Left colon (tissue), 2 donors: ENCODE results near the gene VWF. TPM values are rescaled to one million over a fixed set of nuclear protein-coding genes. Genes with fewer than 3 reads are reported as not detected.

ENCODE experiments used
- ATAC-seq: fragments of 200-7000 bp; cut with Tn5 transposase; one replicate; pipeline ENCODE4 v1.9.1; 2020; ENCODE audit warnings: mild to moderate bottlenecking, moderate library complexity
- DNase-seq, 2 donors: peaks; one replicate each; pipeline ENCODE4 v3.0.0-alpha.2; 2020
- intact Hi-C, 2 donors: fragments of 100-400 bp; cut with DNase I in 1 of 2; cut with micrococcal nuclease in 1 of 2; formaldehyde crosslinking; loops; one replicate each; pipeline versions ENCODE4 v1.11.2 to v1.14.0; 2022; cut with DNase I, micrococcal nuclease
- total RNA-seq, 2 donors: library from RNA; stranded (reverse); fragmentation: NEBNext Ultra II Directional; extraction: Animal tissue kit (Norgen Biotek cat#: 25700); gene quantifications; one replicate each; pipeline ENCODE4 v1.2.1, GENCODE V29; 2021
- donor health status: DM: no; HTN: no; CAD: no.
- donor health status: DM: yes; HTN: yes; CAD: no.

The VWF gene
- total RNA-seq, 2 donors from 2014 or later = 42.8 to 48.5 TPM

DNA sequence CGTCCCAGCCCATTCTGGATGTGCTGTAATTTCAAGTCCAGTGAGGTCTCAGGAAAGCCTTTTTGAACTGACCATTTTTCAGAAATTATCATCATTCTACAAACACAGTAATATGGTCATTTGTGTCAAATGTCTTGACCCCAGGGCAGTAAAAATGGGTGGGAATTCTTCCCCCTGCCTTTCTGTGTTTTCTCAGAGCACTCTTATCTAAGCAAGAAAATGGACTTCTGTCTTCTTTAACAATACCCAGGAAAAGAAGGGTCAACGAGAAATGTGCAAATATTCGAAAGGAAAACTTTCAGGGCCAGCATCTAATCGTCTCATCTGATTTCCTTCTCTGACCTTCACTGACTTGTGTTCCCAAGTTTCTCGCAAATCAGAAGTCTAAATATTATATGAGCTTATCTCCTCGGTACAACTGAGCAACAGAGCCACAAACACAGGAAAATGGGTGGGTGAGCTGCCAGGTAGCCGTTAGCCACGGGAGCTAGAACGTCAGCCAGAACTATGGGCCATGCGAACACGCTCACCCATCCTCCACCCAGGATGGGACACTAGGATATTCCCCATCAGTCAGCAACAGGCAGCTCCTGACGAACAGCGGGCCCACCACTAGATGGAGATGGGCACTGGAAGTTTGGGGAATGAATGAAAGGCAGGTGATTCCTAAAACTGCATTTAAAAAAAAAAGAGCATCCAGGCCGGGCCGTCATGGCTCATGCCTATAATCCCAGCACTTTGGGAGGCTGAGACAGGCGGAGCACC lies 57.1 kb downstream of the VWF start:
- ATAC-seq = peak; percentile 41
- intact Hi-C loops = loop anchor here (10.0 kb wide), 2 partner anchors 117 to 217 kb away; no protein-coding TSS in a partner anchor
- DNase-seq = peak in 1 of 2 donors; percentile 39

DNA sequence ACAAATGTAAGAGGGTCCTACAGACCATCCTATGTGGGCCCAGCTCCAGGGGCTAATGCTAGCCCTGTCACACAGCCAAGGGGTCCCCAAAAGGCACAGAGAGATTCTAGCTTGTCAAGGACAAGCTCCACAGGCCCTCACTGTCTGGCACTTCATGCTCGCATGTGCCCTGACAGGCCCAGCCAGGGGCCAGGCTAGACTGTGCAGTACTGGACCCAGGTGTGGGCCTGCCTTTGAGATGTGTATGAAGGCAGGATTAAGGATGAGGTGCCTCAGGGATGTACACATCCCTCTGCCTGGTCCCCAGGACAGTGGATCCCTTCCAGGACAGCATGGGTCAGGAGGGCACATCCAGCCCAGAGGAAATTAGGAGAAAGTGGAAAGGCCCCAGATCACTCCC lies 57.8 kb downstream of the VWF start:
- no peak for ATAC-seq
- no peak for DNase-seq
- intact Hi-C loops = loop anchor here (10.0 kb wide), 2 partner anchors 118 to 218 kb away; no protein-coding TSS in a partner anchor

DNA sequence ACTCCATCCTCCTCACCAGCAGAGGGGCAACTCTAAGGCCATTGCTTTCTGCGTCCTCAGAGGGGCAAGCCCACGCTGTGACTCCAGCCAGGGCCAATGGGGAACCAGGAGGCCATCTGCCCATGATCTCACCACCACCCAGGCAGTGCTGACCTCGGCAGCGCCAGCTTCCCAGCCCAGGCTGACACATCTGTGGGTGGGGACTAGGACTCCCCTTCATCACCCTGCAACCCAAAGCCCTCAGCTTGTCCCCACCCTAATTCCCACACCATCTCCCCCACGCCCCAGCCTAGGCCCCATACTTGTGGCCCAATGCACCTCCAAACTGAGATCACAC lies 58.6 kb downstream of the VWF start:
- intact Hi-C loops = loop anchor here (10.0 kb wide), 2 partner anchors 119 to 219 kb away; no protein-coding TSS in a partner anchor
- ATAC-seq (no peak), DNase-seq (no peak)

DNA sequence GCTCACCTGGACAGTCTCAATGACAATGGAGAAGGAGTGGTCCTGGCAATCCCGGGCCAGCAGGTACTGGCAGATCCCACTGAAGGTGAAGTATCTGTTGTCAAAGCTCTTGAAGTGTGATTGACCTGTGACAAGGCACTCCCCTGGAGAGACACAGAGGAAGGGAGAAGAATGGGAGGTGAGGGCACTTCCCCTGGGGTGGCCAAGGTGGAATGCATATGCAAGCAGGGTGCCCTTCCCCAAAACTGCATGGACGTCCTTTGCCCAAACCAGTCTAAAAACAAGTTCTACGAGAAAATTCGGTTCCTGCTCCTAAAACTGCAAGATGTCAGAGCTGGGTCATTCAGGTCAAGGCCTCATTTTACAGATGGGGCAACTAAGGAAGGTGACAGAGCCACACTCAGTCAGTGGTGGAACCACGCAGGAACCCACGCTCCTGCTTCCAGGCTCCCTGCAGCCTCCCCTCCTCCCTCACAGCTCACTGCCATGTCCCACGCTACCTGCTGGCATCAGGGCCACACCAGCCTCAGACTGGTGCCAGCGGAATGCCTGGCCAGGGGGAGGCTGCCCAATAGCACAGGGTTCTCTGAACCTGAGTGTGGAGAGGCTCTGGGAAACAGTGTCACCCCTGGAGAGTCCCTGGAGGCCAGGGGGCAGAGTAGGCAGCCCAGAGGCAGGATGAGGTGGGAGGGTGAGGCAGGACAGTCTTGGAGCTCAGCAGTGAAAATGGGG lies 59.2 kb downstream of the VWF start:
- intact Hi-C loops = loop anchor here (10.0 kb wide), 2 partner anchors 120 to 220 kb away; no protein-coding TSS in a partner anchor
- ATAC-seq = no peak
- DNase-seq = no peak

DNA sequence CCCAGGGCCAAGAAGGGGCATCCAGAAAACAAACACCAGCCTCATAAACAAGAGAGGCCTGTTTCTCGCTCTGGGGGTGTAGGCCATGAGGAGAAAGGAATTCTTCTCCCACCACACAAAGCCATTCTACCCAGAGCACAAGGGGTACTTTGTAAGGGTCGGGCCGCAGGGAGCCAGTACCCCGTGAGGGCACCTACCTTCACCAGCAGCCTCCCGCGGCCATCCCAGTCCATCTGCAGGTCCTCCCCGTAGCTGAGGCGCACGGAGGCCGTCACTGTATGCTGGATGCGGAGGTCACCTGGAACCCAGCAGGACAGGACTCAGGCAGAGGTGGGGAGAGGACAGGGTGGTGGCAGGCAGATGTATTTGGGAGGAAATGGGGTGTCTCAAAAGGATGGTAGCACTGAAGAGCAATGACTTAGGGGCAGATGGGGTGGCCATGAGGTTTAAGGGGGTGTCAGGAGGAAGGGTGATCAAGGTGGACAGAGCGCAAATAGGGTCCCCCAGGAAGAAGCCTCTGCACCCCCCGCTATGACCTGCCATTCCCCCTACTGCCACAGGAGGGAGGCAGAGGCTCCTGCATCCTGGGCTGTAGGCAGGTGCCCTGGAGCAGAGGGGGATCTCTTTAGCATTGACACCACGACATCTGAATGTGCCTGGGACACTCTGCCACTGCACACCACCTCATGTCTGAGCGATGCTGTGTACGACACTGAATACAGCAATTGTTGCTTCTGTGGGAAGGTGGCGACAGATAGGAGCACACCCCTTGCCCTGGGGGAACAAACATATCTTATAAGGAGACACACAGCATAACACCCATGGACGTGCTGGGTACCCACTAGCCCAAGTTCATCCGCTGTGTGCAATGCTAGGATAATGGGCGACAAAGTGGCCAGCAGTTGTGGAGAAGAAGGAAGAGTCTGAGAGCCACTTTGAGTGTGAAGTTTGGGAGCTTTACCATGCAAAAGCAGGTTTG lies 61.4 kb downstream of the VWF start:
- DNase-seq (peak; percentile 35 to 54), ATAC-seq (peak; percentile 81)

DNA sequence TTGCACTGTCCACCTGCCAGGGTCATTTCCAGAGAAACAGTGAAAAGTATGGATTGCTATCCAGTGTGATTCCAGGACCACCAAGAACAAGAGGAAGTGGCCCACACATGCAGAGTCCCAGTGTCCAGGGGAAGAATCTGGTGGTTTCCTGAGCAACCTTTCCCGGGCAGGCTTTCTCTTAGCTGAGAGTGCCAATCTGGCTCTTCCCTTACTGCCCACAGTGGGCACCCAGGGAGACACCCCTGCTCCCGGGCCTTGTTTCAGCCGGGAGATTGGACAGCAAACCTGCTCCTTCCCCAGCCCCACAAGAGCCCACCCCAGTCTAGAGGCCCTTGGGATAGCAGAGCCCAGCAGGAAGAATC lies 62.1 kb downstream of the VWF start:
- no peak for ATAC-seq
- DNase-seq = no peak
- intact Hi-C loops = loop anchor here (5.0 to 10.0 kb wide), 3 partner anchors 122 to 225 kb away; no protein-coding TSS in a partner anchor

More for the DNA sequence above, 61.4 kb downstream of the VWF start:
- intact Hi-C loops = loop anchor here (5.0 to 10.0 kb wide), 3 partner anchors 122 to 224 kb away; no protein-coding TSS in a partner anchor

DNA sequence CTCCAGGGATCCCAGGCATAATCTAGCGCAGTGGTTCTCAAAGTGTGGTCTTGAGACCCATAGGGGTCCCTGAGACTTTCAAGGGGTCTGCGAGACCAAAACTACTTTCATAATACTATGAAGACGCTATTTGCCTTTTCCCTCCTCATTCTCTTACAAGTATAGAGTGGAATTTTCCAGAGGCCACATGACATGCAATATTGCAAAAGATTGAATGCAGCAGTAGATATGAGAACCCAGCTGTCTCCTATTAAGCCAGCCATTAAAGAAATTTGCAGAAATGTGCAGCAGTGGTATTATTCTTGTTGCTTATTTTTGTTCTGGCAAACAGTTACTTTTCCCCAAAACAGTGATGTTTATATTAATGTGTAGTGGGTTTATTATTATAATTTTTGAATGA lies 62.8 kb downstream of the VWF start:
- intact Hi-C loops = loop anchor here (5.0 to 10.0 kb wide), 3 partner anchors 123 to 226 kb away; no protein-coding TSS in a partner anchor
- DNase-seq (no peak), ATAC-seq (no peak)

DNA sequence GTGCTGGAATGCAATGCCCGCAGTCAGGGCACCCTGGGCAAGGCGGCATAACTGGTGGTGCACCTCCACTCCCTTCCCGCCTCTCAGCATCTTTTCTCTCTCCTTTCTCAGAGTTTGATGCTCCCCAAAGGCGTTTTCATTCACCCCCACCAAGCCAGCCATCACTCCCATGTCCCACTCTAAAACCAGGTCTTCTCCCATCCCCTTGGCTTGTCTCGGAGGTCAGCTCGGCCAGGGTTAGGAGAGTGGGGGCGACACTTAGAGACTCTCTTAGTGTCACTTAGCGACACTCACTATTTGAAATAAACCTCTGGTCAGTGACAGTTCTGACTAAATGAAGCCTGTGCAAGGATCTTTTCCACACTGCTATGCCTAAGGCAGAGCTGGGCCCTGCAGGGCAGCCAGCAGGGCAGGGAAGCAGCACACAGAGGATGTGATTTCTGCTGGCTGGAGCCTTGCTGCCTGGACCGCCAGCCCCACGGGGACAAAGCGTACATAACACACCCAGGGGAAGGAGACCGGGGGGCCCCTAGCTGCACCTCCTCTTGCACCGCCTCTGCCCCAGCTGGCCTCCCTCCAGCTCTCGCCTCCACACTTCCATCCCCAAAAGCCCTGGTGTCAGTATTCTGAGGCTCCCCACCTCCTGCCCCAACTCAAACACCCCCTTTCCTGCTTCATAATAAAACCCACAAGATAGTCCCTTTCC lies 64.5 kb downstream of the VWF start:
- ATAC-seq = no peak
- intact Hi-C loops = loop anchor here (5.0 to 10.0 kb wide), 3 partner anchors 125 to 227 kb away; no protein-coding TSS in a partner anchor
- DNase-seq = no peak

DNA sequence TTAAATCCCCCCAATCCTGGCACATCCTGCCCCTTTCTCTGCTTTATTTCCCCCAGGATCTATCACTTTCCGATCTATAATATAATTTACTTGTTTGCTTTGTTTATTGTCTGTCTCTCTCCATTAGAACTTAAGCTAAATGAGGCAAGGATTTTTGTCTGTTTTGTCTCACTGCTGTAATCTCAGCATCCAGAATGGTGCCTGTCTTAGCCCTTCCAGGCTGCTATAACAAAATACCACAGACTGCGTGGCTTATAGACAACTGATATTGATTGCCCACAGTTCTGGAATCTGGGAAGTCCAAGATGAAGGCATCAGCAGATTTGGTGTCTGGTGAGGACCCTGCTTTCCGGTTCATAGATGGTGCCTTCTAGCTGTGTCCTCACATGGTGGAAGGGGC lies 65.2 kb downstream of the VWF start:
- no peak for DNase-seq
- ATAC-seq = no peak
- intact Hi-C loops = no loop called here

DNA sequence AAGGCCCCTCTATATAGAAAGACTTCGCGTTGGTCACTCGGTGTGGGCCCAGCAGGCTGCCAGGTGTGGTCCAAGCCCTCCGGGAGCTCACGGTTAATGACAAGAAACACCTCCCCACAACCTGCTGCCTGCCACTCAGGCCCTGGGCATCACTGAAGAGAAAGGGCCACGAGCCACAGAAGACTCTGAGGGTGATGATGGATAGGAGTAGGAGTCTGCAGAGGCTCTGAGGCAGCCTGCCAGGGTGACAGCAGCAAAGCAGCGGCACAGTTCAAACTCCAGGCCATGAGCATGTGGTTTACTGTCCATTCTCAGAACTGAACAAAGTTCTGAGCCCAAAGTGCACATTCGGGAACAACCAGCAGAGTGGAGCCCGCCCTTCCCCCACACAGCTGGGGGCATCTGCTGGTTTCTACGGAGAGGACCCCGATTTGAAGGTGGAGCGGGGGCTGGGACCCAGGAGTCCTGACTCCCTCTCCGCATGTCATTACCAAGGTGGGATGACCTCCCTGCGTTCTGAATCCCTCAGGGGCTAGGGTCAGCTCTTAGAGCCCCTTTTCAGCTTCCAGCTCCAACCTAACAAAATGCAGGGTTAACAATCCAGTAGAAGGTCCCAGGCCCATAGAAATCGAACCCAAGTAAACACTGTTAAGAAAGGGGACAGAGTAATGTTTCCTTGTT lies 65.8 kb downstream of the VWF start:
- intact Hi-C loops = no loop called here
- DNase-seq (no peak), ATAC-seq (no peak)

DNA sequence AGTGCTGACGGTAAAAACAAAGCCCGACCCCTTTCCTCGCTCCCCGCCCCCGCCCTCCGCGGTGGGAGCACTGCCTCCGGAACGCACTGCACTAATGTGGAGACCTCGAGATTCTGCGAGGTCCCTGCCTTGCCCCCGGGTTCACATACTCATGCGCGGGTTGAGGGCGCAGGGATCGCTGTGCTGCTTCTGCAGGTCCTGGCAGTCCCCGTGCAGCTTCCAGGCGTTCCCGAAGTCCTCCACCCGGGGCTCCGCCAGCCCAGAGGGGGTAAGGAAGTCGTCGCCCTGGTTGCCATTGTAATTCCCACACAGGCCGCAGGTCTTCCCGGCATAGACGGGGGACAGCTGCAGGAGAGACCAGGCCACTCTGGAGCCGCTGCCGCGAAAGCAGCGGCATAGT lies 66.8 kb downstream of the VWF start:
- intact Hi-C loops = no loop called here
- DNase-seq (no peak), ATAC-seq (no peak)

DNA sequence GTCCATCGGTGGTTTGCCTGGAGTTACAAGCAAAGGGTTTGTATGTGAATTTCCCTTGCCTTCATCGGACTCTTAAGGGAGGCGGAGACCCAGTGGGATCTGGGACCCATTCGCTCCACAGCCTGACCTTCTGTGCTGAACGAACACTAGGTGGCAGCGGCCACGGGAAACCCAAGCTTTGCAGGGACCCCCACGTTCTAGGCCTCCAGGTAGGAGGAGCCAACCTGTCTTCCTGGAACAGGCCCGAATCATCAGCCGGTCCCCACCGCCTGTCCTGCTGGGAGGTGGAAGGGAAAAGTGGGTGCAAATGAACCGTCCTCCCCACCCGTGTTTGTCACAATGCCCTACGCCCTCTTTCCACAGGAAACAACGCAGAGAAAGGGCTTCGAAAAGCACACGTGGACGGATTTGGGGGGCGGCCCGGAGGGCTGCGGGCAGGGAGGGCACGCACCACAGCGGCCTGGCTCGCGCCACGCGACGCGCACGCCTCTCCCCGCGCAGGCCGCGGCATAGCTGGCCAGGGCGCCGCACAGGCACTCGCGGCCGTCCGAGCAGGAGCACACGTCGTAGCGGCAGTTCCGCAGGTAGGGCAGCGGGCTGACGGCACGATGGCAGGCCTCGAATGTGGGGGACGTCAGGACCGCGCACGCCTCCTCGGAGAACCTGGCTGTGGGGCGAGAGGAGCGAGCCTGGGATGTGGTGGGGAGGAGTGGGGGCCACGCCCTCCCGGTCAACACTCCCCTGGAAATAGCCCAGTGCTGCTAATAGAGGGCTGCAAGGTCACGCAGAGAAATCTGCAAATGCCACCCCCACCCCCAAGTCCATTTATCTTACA lies 67.8 kb downstream of the VWF start:
- DNase-seq = no peak
- peak; percentile 68 for ATAC-seq

DNA sequence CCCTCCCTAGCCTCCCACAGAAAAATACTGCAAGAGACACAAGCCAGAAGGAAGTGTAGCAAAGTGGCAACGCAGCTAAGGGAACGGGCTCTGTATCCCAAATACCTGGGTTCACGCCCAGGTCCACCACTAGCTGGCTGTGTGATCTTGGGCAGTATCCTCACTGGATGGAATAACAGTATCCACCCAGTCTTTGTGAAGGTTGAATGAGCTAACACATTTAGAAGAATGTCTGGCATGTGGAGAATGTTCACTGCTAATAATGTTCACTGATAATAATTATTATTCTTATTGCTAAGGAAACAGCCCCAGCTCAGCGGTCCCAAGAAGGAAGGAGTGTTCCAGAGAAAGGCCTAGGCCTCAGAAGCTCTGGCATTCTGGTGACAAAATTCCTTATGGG lies 70.9 kb downstream of the VWF start:
- DNase-seq (no peak), ATAC-seq (no peak)
- intact Hi-C loops = no loop called here

More for the DNA sequence above, 67.8 kb downstream of the VWF start:
- intact Hi-C loops = no loop called here

DNA sequence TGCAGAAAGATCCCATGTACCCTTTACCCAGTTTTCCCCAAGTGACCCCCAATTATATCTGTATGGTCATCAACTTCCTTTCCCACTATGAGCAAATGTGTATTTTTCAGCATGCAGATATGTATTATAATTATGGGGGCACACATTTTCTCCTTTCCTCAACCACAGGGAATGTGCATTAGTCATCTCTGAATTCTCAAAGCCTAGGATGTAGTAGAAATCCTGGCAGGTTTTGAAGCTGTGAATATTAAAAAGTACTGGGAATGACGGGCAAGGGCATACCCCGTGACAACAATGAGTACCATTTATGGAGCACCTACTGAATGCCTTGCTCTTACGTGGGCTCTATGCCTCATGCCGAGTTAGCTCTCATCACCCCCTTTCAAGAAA lies 71.5 kb downstream of the VWF start:
- intact Hi-C loops = no loop called here
- no peak for ATAC-seq

DNA sequence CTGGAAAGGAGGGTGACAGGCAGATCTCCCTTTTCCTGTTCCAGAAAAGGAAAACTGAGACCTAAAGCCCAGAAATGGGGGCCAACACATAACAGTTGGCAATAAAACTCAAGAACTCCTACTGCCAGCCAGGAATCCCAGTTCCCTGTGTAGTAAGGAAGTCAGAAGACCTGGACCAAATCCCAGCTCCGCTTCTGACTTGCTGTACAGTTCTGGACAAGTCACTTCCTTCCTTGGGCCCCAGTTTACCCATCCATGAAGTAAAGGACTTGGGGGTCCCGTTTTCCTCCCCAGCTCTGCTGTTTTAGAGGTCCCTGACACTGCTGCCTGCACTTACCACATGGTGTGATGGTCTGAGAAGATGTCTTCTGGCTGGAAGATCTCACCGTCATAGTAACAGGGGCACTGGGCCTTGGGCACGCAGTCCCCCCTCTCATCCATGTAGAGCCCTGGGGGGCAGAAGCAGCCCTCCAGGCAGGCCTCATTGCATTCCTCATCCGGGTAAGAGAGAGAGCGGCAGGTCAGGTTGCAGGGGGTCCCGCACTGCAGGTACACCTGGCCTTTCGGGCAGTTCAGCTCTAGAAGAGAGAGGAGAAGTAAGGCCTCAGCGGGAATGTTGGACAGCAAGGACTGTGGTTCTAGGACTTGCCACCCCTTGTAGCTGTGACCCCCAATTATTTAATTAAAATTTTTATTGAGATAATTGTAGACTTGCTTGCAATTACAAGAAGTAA lies 72.1 kb downstream of the VWF start:
- DNase-seq (no peak), ATAC-seq (no peak)
- intact Hi-C loops = no loop called here

More for the DNA sequence above, 71.5 kb downstream of the VWF start:
- no peak for DNase-seq

DNA sequence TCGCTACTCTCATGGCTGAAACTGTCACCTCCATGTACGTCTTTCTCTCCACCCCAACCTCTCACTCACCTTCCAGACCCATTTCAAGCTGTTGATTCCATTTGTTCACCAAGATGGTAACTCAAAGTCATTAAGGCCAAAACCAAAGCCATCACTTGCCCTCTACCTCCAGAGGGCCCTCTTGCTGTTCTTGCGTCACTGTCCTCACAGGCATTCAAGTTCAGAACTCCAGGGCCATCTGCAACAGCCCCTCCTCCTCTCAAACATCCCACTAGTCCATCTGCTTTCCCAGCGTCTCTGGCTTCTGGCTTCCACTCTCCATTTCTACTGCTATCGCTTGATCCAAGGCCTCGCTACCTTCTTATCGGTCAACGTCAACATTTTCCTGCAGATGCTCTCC lies 74.5 kb downstream of the VWF start:
- intact Hi-C loops = no loop called here
- DNase-seq (no peak), ATAC-seq (no peak)
